PC-3 (cell line): Measurements from ENCODE around the gene PTPRS. TPM values are rescaled to one million over a fixed set of nuclear protein-coding genes. Genes with fewer than 3 reads are reported as not detected.

Experiments
- ATAC-seq: fragments of 200-7000 bp; cut with Tn5 transposase; 2 replicates; pipeline ENCODE4 v1.9.1; 2020; ENCODE audit warnings: mild to moderate bottlenecking, moderate library complexity
- BruUV-seq: library from RNA; stranded (reverse); fragments of 400-500 nt; replicated peaks from 2 replicates; lab custom pipeline; 2021; lab: Mats Ljungman, UMichigan
- CTCF ChIA-PET: fragments of 300-600 bp; sonication (Branson Sonifier 250); formaldehyde crosslinking; loops from one replicate; lab custom pipeline; 2022; ENCODE audit warnings: antibody characterized with exemption; lab: Charles Lee
- POLR2A ChIA-PET: fragments of 300-600 bp; sonication (Branson Sonifier 250); formaldehyde crosslinking; loops from one replicate; lab custom pipeline; 2022; ENCODE audit warnings: antibody characterized with exemption; ENCODE audit not compliant: unreplicated experiment; lab: Charles Lee
- DNase-seq: peaks from one replicate; pipeline ENCODE4 v3.0.0-alpha.2; 2015
- H2AFZ ChIP-seq: fragments of 300-600 bp; sonication (generic); 2 replicates; pipeline ENCODE4 v1.6.0; 2016; ENCODE audit warnings: antibody characterized with exemption, low read length
- H3F3A ChIP-seq: fragments of 300-600 bp; sonication (generic); one replicate; pipeline ENCODE4 v1.6.0; 2017; ENCODE audit warnings: antibody characterized with exemption, low read length, control low read depth, mild to moderate bottlenecking; ENCODE audit not compliant: unreplicated experiment
- H3K27ac ChIP-seq: fragments of 300-600 bp; sonication (generic); 2 replicates; pipeline ENCODE4 v1.5.1; 2016; ENCODE audit warnings: mild to moderate bottlenecking, low read length
- H3K27me3 ChIP-seq: fragments of 300-600 bp; sonication (generic); 2 replicates; pipeline ENCODE4 v1.6.1; 2016; ENCODE audit warnings: low read length, mixed read lengths
- H3K36me3 ChIP-seq: fragments of 300-600 bp; sonication (generic); 2 replicates; pipeline ENCODE4 v1.6.1; 2016; ENCODE audit warnings: low read depth, mixed run types, low read length, mixed read lengths
- H3K4me1 ChIP-seq: fragments of 300-600 bp; sonication (generic); 2 replicates; pipeline ENCODE4 v1.5.1; 2016; ENCODE audit warnings: low read length; ENCODE audit not compliant: insufficient read depth
- H3K4me2 ChIP-seq: fragments of 300-600 bp; sonication (generic); 2 replicates; pipeline ENCODE4 v1.6.0; 2016; ENCODE audit warnings: low read length
- H3K4me3 ChIP-seq: fragments of 300-600 bp; sonication (generic); 2 replicates; pipeline ENCODE4 v1.5.1; 2016; ENCODE audit warnings: mild to moderate bottlenecking, low read length, mixed read lengths
- H3K79me2 ChIP-seq: fragments of 300-600 bp; sonication (generic); 2 replicates; pipeline ENCODE4 v1.6.1; 2017; ENCODE audit warnings: low read length, mixed read lengths
- H3K9ac ChIP-seq: fragments of 300-600 bp; sonication (generic); 2 replicates; pipeline ENCODE4 v1.6.0; 2016; ENCODE audit warnings: mild to moderate bottlenecking, low read length
- H3K9me2 ChIP-seq: fragments of 300-600 bp; sonication (generic); replicated peaks from 2 replicates; pipeline ENCODE4 v1.6.1; 2016; ENCODE audit warnings: mixed run types, low read length, mixed read lengths
- H3K9me3 ChIP-seq: fragments of 300-600 bp; sonication (generic); 2 replicates; pipeline ENCODE4 v1.6.1; 2016; ENCODE audit warnings: low read length, mixed read lengths
- H4K20me1 ChIP-seq: fragments of 300-600 bp; sonication (generic); 2 replicates; pipeline ENCODE4 v1.6.1; 2016; ENCODE audit warnings: low read length, mixed read lengths
- CTCF ChIP-seq: fragments of 300-600 bp; sonication (generic); conservative IDR thresholded peaks from 2 replicates; pipeline ENCODE4 v1.5.1; 2017; ENCODE audit warnings: antibody characterized with exemption, low read depth, mild to moderate bottlenecking, low read length
- EZH2 ChIP-seq: fragments of 300-600 bp; sonication (generic); IDR thresholded peaks from one replicate; pipeline ENCODE4 v1.6.1; 2017; ENCODE audit warnings: antibody characterized with exemption, mild to moderate bottlenecking, low read length; ENCODE audit not compliant: unreplicated experiment
- EZH2phosphoT487 ChIP-seq: fragments of 300-600 bp; sonication (generic); IDR thresholded peaks from 2 replicates; pipeline ENCODE4 v1.6.1; 2018; ENCODE audit warnings: mild to moderate bottlenecking, antibody characterized with exemption, low read length, borderline replicate concordance
- intact Hi-C: fragments of 100-400 bp; cut with micrococcal nuclease; formaldehyde crosslinking; loops from 2 replicates; pipeline ENCODE4 v1.9.0; 2023
- total RNA-seq: library from RNA; depleted of rRNA; stranded (reverse); fragments of >200 nt; gene quantifications from 2 replicates; pipeline ENCODE4 v1.2.3, GENCODE V29; 2014

Gene PTPRS
- total RNA-seq, 1 experiment from 2014 or later, result 106 TPM

GRCh38 chr19:5319516-5319915 is 21.1 kb downstream of the PTPRS start:
- H3K9ac ChIP-seq, result no peak overlapping the region
- no peaks in the 10 kb centered on the region for H3F3A ChIP-seq
- H3K79me2 ChIP-seq, result no peaks in the 10 kb centered on the region; the same call in 1 of the 2 replicates
- CTCF ChIA-PET, result no interaction called here
- H3K4me1 ChIP-seq, result no peaks in the 10 kb centered on the region
- BruUV-seq, result no TSS peak
- TF ChIP-seq EZH2, result no peak
- TF ChIP-seq EZH2phosphoT487, result no peak
- no peak for TF ChIP-seq CTCF
- no peak overlapping the region for H3K4me2 ChIP-seq
- no peaks in the 10 kb centered on the region for H3K9me2 ChIP-seq
- no peak for ATAC-seq
- POLR2A ChIA-PET, result no interaction called here
- no peaks in the 10 kb centered on the region for H3K27me3 ChIP-seq
- no peak overlapping the region for H2AFZ ChIP-seq
- H3K4me3 ChIP-seq, result no peak overlapping the region
- no peaks in the 10 kb centered on the region for H3K9me3 ChIP-seq
- intact Hi-C loops, result no loop called here
- no peak overlapping the region for H3K27ac ChIP-seq
- DNase-seq, result no peak
- H3K36me3 ChIP-seq, result no peaks in the 10 kb centered on the region
- no peaks in the 10 kb centered on the region for H4K20me1 ChIP-seq

DNA sequence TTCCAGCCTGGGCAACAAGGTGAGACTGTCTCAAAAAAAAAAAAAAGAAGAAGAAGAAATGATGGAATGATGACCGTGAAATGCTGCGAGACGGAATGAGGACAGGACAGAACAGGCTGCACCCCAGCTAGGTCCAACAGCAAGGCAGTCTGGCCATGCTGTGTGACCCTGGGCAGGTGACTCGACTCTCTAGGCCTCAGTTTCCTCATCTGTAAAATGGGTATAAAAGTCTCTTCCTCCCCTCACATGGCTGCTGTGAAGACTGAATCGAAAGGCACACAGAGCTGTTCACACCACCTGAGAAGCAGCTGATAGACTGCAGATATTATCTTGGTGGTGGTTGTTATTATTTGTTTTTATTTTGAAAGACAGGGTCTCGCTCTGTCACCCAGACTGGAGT is 22.3 kb downstream of the PTPRS start:
- H3K9me2 ChIP-seq, result no peaks in the 10 kb centered on the region
- no peak overlapping the region for H3K9ac ChIP-seq
- no peaks in the 10 kb centered on the region for H4K20me1 ChIP-seq
- H3K4me3 ChIP-seq, result no peak overlapping the region
- ChIA-PET CTCF (no interaction called here), POLR2A (no interaction called here)
- H3K9me3 ChIP-seq, result no peaks in the 10 kb centered on the region
- H3K27me3 ChIP-seq, result no peaks in the 10 kb centered on the region
- TF ChIP-seq CTCF, result no peak
- TF ChIP-seq EZH2, result no peak
- TF ChIP-seq EZH2phosphoT487, result no peak
- no peak overlapping the region for H3K27ac ChIP-seq
- intact Hi-C loops, result no loop called here
- DNase-seq, result no peak
- H2AFZ ChIP-seq, result no peak overlapping the region
- no TSS peak for BruUV-seq
- H3K79me2 ChIP-seq, result no peaks in the 10 kb centered on the region; the same call in 1 of the 2 replicates
- no peak for ATAC-seq
- H3F3A ChIP-seq, result no peaks in the 10 kb centered on the region
- no peak overlapping the region for H3K4me2 ChIP-seq
- no peaks in the 10 kb centered on the region for H3K4me1 ChIP-seq
- H3K36me3 ChIP-seq, result no peaks in the 10 kb centered on the region

DNA sequence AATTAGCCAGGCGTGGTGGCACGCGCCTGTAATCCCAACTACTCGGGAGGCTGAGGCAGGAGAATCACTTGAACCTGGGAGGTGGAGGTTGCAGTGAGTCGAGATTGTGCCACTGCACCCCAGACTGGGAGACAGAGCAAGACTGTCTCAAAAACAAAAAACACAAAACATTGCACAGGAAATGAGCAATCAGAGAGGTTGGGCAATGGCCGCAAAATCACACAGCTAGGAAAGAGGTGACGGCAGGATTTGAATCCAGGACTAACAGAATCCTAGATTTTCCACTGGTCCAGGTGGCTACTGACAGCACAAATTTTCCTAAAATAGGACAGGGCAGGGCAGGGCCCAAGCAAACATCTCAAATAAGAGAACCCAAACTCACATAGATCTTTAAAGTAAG is 23.3 kb downstream of the PTPRS start:
- H2AFZ ChIP-seq, result no peak overlapping the region
- ChIA-PET POLR2A (no interaction called here), CTCF (no interaction called here)
- no peak overlapping the region for H3K27ac ChIP-seq
- no peaks in the 10 kb centered on the region for H3F3A ChIP-seq
- no peaks in the 10 kb centered on the region for H3K36me3 ChIP-seq
- BruUV-seq, result no TSS peak
- no peak overlapping the region for H3K4me3 ChIP-seq
- H3K27me3 ChIP-seq, result no peaks in the 10 kb centered on the region
- no peak for TF ChIP-seq EZH2
- no peak for TF ChIP-seq EZH2phosphoT487
- TF ChIP-seq CTCF, result no peak
- no peak overlapping the region for H3K4me2 ChIP-seq
- no peaks in the 10 kb centered on the region for H4K20me1 ChIP-seq
- H3K9me2 ChIP-seq, result no peaks in the 10 kb centered on the region
- no peaks in the 10 kb centered on the region for H3K9me3 ChIP-seq
- intact Hi-C loops, result no loop called here
- no peak for DNase-seq
- no peaks in the 10 kb centered on the region; the same call in 1 of the 2 replicates for H3K79me2 ChIP-seq
- no peaks in the 10 kb centered on the region for H3K4me1 ChIP-seq
- ATAC-seq, result no peak
- H3K9ac ChIP-seq, result no peak overlapping the region
